ENCODE measurements around the gene GAS6.

Gene GAS6

GRCh38 chr13:113794764-113795173 is 69.1 kb downstream of the GAS6 start:
- TF ChIP-seq CSRNP3 (CRISPR knock-in tag; IDR thresholded peaks at IDR 0.05) (no peak), ZNF8 (CRISPR knock-in tag; IDR thresholded peaks at IDR 0.05) (no peak), OSR1 (CRISPR knock-in tag; IDR thresholded peaks at IDR 0.05) (no peak), TCF4 (CRISPR knock-in tag; IDR thresholded peaks at IDR 0.05; ENCODE audit: borderline replicate concordance) (no peak), CREB5 (CRISPR knock-in tag; IDR thresholded peaks at IDR 0.05; ENCODE audit: low read depth) (no peak), ARNTL (CRISPR knock-in tag; IDR thresholded peaks at IDR 0.05; ENCODE audit: borderline replicate concordance, low read depth) (no peak), PPARA (CRISPR knock-in tag; IDR thresholded peaks at IDR 0.05; ENCODE audit: borderline replicate concordance) (no peak), ZFP3 (CRISPR knock-in tag; IDR thresholded peaks at IDR 0.05) (no peak), TSHZ2 (CRISPR knock-in tag; IDR thresholded peaks at IDR 0.05) (no peak), TOX (CRISPR knock-in tag; IDR thresholded peaks at IDR 0.05; ENCODE audit: borderline replicate concordance) (no peak), ZNF70 (CRISPR knock-in tag; IDR thresholded peaks at IDR 0.05) (no peak), ZC3H10 (CRISPR knock-in tag; IDR thresholded peaks at IDR 0.05) (no peak), GLIS3 (CRISPR knock-in tag; IDR thresholded peaks at IDR 0.05) (no peak), POU6F1 (CRISPR knock-in tag; IDR thresholded peaks at IDR 0.05; ENCODE audit: borderline replicate concordance, low read depth) (no peak), ZFP30 (CRISPR knock-in tag; IDR thresholded peaks at IDR 0.05) (no peak), ESRRG (CRISPR knock-in tag; IDR thresholded peaks at IDR 0.05) (no peak)
- no peak for ATAC-seq

GRCh38 chr13:113794086-113794485 is 69.8 kb downstream of the GAS6 start:
- ATAC-seq, result no peak
- no peak for TF ChIP-seq ZFP3 (CRISPR knock-in tag; IDR thresholded peaks at IDR 0.05)
- TF ChIP-seq ISL1 (CRISPR knock-in tag; IDR thresholded peaks at IDR 0.05), result no peak
- TF ChIP-seq TCF4 (CRISPR knock-in tag; IDR thresholded peaks at IDR 0.05; ENCODE audit: borderline replicate concordance), result no peak
- no peak for TF ChIP-seq SNAI2 (CRISPR knock-in tag; IDR thresholded peaks at IDR 0.05)
- no peak for TF ChIP-seq ESRRG (CRISPR knock-in tag; IDR thresholded peaks at IDR 0.05)
- TF ChIP-seq BACH2 (CRISPR knock-in tag; IDR thresholded peaks at IDR 0.05; ENCODE audit: borderline replicate concordance), result no peak
- TF ChIP-seq OSR1 (CRISPR knock-in tag; IDR thresholded peaks at IDR 0.05), result no peak
- TF ChIP-seq GLIS3 (CRISPR knock-in tag; IDR thresholded peaks at IDR 0.05), result no peak
- no peak for TF ChIP-seq RARB (CRISPR knock-in tag; IDR thresholded peaks at IDR 0.05)
- TF ChIP-seq PPARA (CRISPR knock-in tag; IDR thresholded peaks at IDR 0.05; ENCODE audit: borderline replicate concordance), result no peak

- no peak for ATAC-seq
Observed at GRCh38 chr13:113793718-113794085, 70.2 kb downstream of the GAS6 start.

More at GRCh38 chr13:113793718-113794085, 70.2 kb downstream of the GAS6 start:
- TF ChIP-seq ARNTL (CRISPR knock-in tag; IDR thresholded peaks at IDR 0.05; ENCODE audit: borderline replicate concordance, low read depth), result no peak
- TF ChIP-seq ISL1 (CRISPR knock-in tag; IDR thresholded peaks at IDR 0.05), result no peak
- TF ChIP-seq PPARA (CRISPR knock-in tag; IDR thresholded peaks at IDR 0.05; ENCODE audit: borderline replicate concordance), result no peak
- no peak for TF ChIP-seq CSRNP3 (CRISPR knock-in tag; IDR thresholded peaks at IDR 0.05)
- no peak for TF ChIP-seq ZNF565 (CRISPR knock-in tag; conservative IDR thresholded peaks at IDR 0.05; ENCODE audit: low read depth)
- TF ChIP-seq SNAI2 (CRISPR knock-in tag; IDR thresholded peaks at IDR 0.05), result no peak
- no peak for TF ChIP-seq ZFP30 (CRISPR knock-in tag; IDR thresholded peaks at IDR 0.05)
- no peak for TF ChIP-seq OSR1 (CRISPR knock-in tag; IDR thresholded peaks at IDR 0.05)
- TF ChIP-seq POU6F1 (CRISPR knock-in tag; IDR thresholded peaks at IDR 0.05; ENCODE audit: borderline replicate concordance, low read depth), result no peak
- no peak for TF ChIP-seq TOX (CRISPR knock-in tag; IDR thresholded peaks at IDR 0.05; ENCODE audit: borderline replicate concordance)

All from SK-N-SH treated with all-trans-retinoic acid at 6 μM for 48 hours (cell line).